GM10266 (cell line): ENCODE data around the gene OR8K5.
"Not testable (repeated sequence)": the region's sequence is repeated elsewhere in the genome, so short reads cannot be mapped to it uniquely, and the experiment has no call there.

Experiments
- DNase-seq: peaks from one replicate; pipeline ENCODE4 v3.0.0; 2012; ENCODE audit errors: extremely low spot score
- TF ChIP-seq, protein P1 (sequence below): IDR thresholded peaks from 2 replicates; pipeline ENCODE4 v1.5.1; 2012; ENCODE audit warnings: mild to moderate bottlenecking, low read depth; ENCODE audit not compliant: control insufficient read depth, insufficient read depth; ENCODE audit errors: missing control alignments

OR8K5 gene

DNA sequence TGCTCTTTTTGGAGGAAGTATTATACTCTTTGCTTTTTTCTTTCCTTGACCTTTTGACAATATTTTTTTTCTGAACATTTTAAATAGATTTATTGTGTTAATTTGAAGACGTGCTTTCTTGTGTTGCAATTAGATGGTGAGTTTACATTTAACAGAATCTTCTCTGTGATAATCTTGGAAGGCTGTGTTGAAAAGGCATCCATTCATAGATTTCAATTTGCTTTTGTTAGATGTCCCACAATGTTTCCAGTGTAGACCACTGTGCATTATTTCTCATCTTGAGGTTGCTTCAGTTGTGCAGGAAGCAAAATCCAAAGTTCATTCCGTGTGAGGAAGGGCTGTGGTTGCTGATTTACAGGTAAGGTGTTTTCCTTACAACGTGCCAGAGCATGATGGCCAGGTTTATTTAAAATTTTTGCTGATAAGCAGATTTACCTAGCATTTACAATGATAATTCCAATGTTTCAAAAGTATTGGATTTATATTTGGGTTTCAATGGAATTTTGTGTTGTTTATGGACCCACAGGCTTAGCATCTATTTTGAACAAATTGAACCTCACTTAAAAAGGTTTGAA lies 12.2 kb upstream of the OR8K5 start:
- no peak for DNase-seq
- TF ChIP-seq, protein P1, sequence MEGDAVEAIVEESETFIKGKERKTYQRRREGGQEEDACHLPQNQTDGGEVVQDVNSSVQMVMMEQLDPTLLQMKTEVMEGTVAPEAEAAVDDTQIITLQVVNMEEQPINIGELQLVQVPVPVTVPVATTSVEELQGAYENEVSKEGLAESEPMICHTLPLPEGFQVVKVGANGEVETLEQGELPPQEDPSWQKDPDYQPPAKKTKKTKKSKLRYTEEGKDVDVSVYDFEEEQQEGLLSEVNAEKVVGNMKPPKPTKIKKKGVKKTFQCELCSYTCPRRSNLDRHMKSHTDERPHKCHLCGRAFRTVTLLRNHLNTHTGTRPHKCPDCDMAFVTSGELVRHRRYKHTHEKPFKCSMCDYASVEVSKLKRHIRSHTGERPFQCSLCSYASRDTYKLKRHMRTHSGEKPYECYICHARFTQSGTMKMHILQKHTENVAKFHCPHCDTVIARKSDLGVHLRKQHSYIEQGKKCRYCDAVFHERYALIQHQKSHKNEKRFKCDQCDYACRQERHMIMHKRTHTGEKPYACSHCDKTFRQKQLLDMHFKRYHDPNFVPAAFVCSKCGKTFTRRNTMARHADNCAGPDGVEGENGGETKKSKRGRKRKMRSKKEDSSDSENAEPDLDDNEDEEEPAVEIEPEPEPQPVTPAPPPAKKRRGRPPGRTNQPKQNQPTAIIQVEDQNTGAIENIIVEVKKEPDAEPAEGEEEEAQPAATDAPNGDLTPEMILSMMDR: no peak

DNA sequence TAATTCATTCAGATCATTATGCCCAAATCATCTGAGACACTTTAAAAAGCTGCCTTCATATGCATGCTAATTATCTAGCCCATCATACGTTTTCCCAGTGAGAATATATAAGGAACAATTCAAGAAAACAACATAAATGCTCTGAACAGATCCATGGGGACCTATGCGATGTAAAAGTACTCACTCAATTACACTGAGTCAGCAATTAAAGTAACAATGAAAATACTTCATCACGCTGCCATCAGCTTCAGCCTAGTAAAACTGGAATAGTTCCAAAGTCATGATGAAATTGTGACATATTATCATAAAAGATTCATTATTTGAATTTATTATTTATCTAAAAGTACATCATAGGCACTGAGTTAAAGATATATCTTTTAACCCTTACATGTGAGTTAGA lies 3.7 kb upstream of the OR8K5 start:
- no peak for DNase-seq
- TF ChIP-seq, protein P1: no peak

DNA sequence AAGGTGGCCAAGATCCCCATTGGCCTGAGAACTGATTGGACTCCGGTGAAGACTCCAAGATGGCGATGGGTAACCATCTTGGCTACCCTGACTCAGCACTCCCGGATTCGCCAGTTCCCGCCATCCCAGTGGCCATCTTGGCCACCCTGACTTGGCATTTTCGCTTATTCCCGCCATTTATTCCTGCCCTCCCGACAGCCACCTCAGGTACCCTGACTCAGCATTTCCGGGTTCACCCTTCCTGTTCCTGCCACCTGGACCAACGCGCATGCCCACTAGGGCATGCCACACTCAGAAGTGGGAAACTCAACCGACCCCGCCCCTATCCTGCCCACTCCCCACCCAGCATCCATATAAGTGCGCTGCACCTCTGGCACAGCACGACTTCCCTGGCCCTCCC lies 7.8 kb downstream of the OR8K5 start:
- DNase-seq: no peak
- TF ChIP-seq, protein P1: no peak

DNA sequence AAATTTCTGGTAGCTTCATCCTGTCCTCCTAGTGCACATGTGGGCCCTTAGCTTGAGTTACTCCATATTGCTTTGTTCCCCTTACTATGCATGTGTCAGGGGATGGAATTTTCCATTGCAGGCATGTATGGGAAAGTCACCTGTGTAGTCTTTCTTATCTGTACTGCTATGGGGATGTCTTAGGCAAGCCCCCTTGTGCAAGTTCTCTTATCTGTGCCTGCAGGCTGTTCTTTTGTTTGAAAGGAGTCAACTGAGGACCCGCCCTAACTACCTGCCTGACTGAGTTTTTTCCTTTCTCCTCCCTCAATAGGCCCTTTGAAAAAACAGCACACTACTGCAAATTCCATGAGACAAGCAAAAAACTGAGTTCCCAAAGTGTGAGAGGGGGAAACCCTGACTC lies 8.7 kb downstream of the OR8K5 start:
- TF ChIP-seq, protein P1: no peak
- no peak for DNase-seq

DNA sequence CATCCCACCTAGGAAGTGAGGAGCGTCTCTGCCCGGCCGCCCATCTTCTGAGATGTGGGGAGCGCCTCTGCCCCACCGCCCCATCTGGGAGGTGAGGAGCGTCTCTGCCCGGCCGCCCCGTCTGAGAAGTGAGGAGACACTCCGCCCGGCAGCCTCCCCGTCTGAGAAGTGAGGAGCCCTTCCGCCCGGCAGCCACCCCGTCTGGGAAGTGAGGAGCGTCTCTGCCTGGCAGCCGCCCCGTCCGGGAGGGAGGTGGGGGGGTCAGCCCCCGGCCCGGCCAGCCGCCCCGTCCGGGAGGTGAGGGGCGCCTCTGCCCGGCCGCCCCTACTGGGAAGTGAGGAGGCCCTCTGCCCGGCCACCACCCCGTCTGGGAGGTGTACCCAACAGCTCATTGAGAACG lies 16.4 kb downstream of the OR8K5 start:
- not testable (repeated sequence) for DNase-seq

DNA sequence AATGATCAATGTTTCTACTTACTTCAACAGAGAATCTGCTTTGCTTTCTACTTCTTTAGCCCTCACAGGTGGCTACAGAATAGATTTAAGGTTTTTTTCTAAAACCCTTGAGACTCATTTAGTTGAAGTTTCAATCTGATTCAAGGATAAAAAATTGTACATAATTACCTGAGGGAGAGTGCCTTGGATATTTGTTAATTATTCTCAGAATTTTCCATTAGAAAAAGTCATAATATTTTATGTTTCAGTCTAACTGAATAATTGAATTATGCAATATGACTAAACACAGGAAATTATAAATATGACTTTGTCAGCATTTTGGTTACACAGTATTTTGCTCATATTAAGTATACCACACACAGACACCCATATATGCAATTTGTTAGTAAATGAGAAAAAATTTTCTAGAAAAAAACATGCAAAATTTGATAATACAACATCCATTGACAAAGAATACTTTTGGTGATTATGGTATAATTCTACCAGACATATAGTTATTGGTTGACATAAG lies 19.9 kb downstream of the OR8K5 start, which contains the start of gene OR8J3:
OR8J3 (minus strand) TSS at position 51 of the 511 bp plus-strand sequence. CDS start 2,483 bp downstream, outside the sequence.
- TF ChIP-seq, protein P1: no peak
- DNase-seq: no peak

DNA sequence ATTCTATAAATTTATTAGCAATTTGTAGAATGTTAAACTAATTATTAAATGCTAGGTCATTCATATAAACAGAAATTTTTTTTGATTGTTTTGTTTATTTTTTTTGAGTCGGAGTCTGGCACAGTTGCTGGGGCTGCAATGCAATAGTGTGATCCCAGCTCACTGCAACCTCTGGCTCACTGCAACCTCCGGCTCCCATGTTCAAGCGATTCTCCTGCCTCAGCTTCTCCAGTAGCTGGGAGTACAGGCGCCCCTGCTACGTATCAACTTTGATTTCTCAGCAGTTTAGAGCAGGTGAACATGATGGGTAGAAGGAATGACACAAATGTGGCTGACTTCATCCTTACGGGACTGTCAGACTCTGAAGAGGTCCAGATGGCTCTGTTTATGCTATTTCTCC lies 38.0 kb downstream of the OR8K5 start, which contains the start of gene OR8H3:
OR8H3 (plus strand) TSS at position 301 of the 400 bp plus-strand sequence; CDS start at position 301, 0 bp downstream.
- TF ChIP-seq, protein P1: no peak
- DNase-seq: no peak
